HEK293 (cell line): Measurements from ENCODE around the gene DDX43.

ENCODE experiments used
- CTCF ChIA-PET: fragments of 350-600 bp; formaldehyde crosslinking; extraction: SDS; loops from one replicate; lab custom pipeline; 2021; ENCODE audit warnings: antibody characterized with exemption; lab: Yijun Ruan, JAX
- POLR2A ChIA-PET: fragments of 300-600 bp; formaldehyde crosslinking; extraction: SDS; loops from one replicate; lab custom pipeline; 2020; ENCODE audit warnings: antibody characterized with exemption, inconsistent platforms; lab: Yijun Ruan, JAX
- H3K27ac ChIP-seq: fragments of 200-500 bp; sonication (Bioruptor generic); 2 replicates; pipeline ENCODE4 v1.5.1; 2014; ENCODE audit warnings: low read depth, low read length, control low read depth, inconsistent platforms; ENCODE audit errors: extremely low read depth
- H3K36me3 ChIP-seq, 2 experiments: fragments of 200-500 bp in 1 of 2; sonication (Bioruptor generic) in 1 of 2; 1 replicate in 1 of 2; 2 replicates in 1 of 2; pipeline ENCODE4 v1.5.1; 2014 to 2017; ENCODE audit warnings: inconsistent platforms in 2 of 2, low read length in 2 of 2; ENCODE audit not compliant: control insufficient read depth in 2 of 2, insufficient read depth in 1 of 2
- H3K4me1 ChIP-seq: fragments of 200-500 bp; sonication (Bioruptor generic); 2 replicates; pipeline ENCODE4 v1.5.1; 2014; ENCODE audit warnings: mild to moderate bottlenecking, low read length, inconsistent platforms; ENCODE audit not compliant: control insufficient read depth, insufficient read depth
- H3K4me3 ChIP-seq: 2 replicates; pipeline ENCODE4 v1.5.1; 2011; ENCODE audit warnings: low read depth, mild to moderate bottlenecking, control low read depth, low read length, moderate library complexity
- H3K9me3 ChIP-seq: fragments of 200-500 bp; sonication (Bioruptor generic); 2 replicates; pipeline ENCODE4 v1.5.1; 2014; ENCODE audit warnings: low read depth, low read length, inconsistent platforms; ENCODE audit not compliant: control insufficient read depth, insufficient read depth
- BCL6B ChIP-seq: fragments of 450-650 bp; formaldehyde crosslinking; IDR thresholded peaks from 2 replicates; pipeline ENCODE4 v1.5.1; 2017; ENCODE audit warnings: missing biosample characterization, missing genetic modification characterization
- IKZF3 ChIP-seq: fragments of 450-650 bp; IDR thresholded peaks from 2 replicates; pipeline ENCODE4 v1.5.0; 2018; ENCODE audit warnings: missing biosample characterization, mild to moderate bottlenecking, missing genetic modification characterization, moderate library complexity
- KLF17 ChIP-seq: fragments of 450-650 bp; formaldehyde crosslinking; IDR thresholded peaks from 2 replicates; pipeline ENCODE4 v1.5.1; 2016; ENCODE audit warnings: missing biosample characterization, missing genetic modification characterization
- KLF9 ChIP-seq: fragments of 450-650 bp; formaldehyde crosslinking; IDR thresholded peaks from 2 replicates; pipeline ENCODE4 v1.5.1; 2016; ENCODE audit warnings: missing biosample characterization, missing genetic modification characterization, low read depth
- OVOL3 ChIP-seq: fragments of 450-650 bp; formaldehyde crosslinking; IDR thresholded peaks from 2 replicates; pipeline ENCODE4 v1.5.1; 2016; ENCODE audit warnings: missing biosample characterization, missing genetic modification characterization
- SETDB1 ChIP-seq: IDR thresholded peaks from one replicate; pipeline ENCODE4 v1.6.1; 2017; ENCODE audit warnings: mild to moderate bottlenecking, low read length, moderate library complexity, mixed read lengths; ENCODE audit not compliant: insufficient read length
- ZBTB8A ChIP-seq: fragments of 450-650 bp; formaldehyde crosslinking; IDR thresholded peaks from 2 replicates; pipeline ENCODE4 v1.5.1; 2016; ENCODE audit warnings: missing biosample characterization, missing genetic modification characterization
- ZNF132 ChIP-seq: fragments of 450-650 bp; formaldehyde crosslinking; IDR thresholded peaks from 2 replicates; pipeline ENCODE4 v1.5.1; 2017; ENCODE audit warnings: missing biosample characterization, missing genetic modification characterization, borderline replicate concordance
- ZNF214 ChIP-seq: fragments of 450-650 bp; formaldehyde crosslinking; IDR thresholded peaks from 2 replicates; pipeline ENCODE4 v1.5.1; 2017; ENCODE audit warnings: missing biosample characterization, mild to moderate bottlenecking, missing genetic modification characterization, borderline replicate concordance
- ZNF24 ChIP-seq: fragments of 450-650 bp; formaldehyde crosslinking; IDR thresholded peaks from 2 replicates; pipeline ENCODE4 v1.5.1; 2016; ENCODE audit warnings: missing biosample characterization, missing genetic modification characterization
- ZNF26 ChIP-seq: fragments of 450-650 bp; formaldehyde crosslinking; IDR thresholded peaks from 2 replicates; pipeline ENCODE4 v1.5.1; 2016; ENCODE audit warnings: missing biosample characterization, missing genetic modification characterization
- ZNF311 ChIP-seq: fragments of 450-650 bp; formaldehyde crosslinking; IDR thresholded peaks from 2 replicates; pipeline ENCODE4 v1.5.1; 2017; ENCODE audit warnings: missing biosample characterization, missing genetic modification characterization, borderline replicate concordance
- ZNF362 ChIP-seq: fragments of 450-650 bp; formaldehyde crosslinking; IDR thresholded peaks from 2 replicates; pipeline ENCODE4 v1.5.1; 2016; ENCODE audit warnings: missing biosample characterization, missing genetic modification characterization
- ZNF416 ChIP-seq: fragments of 450-650 bp; formaldehyde crosslinking; IDR thresholded peaks from 2 replicates; pipeline ENCODE4 v1.5.1; 2016; ENCODE audit warnings: missing biosample characterization, missing genetic modification characterization
- ZNF426 ChIP-seq: fragments of 450-650 bp; formaldehyde crosslinking; IDR thresholded peaks from 2 replicates; pipeline ENCODE4 v1.5.1; 2017; ENCODE audit warnings: missing biosample characterization, missing genetic modification characterization, mild to moderate bottlenecking, inconsistent platforms, moderate library complexity
- ZNF449 ChIP-seq: fragments of 450-650 bp; formaldehyde crosslinking; IDR thresholded peaks from 2 replicates; pipeline ENCODE4 v1.5.1; 2017; ENCODE audit warnings: missing biosample characterization, mild to moderate bottlenecking, missing genetic modification characterization, moderate library complexity
- ZNF48 ChIP-seq: fragments of 450-650 bp; formaldehyde crosslinking; IDR thresholded peaks from 2 replicates; pipeline ENCODE4 v1.5.1; 2016; ENCODE audit warnings: missing biosample characterization, missing genetic modification characterization
- ZNF510 ChIP-seq: fragments of 450-650 bp; formaldehyde crosslinking; IDR thresholded peaks from 2 replicates; pipeline ENCODE4 v1.5.1; 2018; ENCODE audit warnings: mild to moderate bottlenecking, missing genetic modification characterization, missing biosample characterization; ENCODE audit not compliant: insufficient replicate concordance
- ZNF518A ChIP-seq: fragments of 450-650 bp; formaldehyde crosslinking; conservative IDR thresholded peaks from 2 replicates; pipeline ENCODE4 v1.5.1; 2016; ENCODE audit warnings: low read depth, missing biosample characterization, missing genetic modification characterization
- ZNF548 ChIP-seq: fragments of 450-650 bp; formaldehyde crosslinking; IDR thresholded peaks from 2 replicates; pipeline ENCODE4 v1.5.1; 2016; ENCODE audit warnings: missing biosample characterization, missing genetic modification characterization
- ZNF560 ChIP-seq: fragments of 450-650 bp; formaldehyde crosslinking; IDR thresholded peaks from 2 replicates; pipeline ENCODE4 v1.5.1; 2017; ENCODE audit warnings: missing biosample characterization, missing genetic modification characterization, borderline replicate concordance
- ZNF561 ChIP-seq: fragments of 450-650 bp; IDR thresholded peaks from 2 replicates; pipeline ENCODE4 v1.5.1; 2018; ENCODE audit warnings: missing biosample characterization, missing genetic modification characterization, borderline replicate concordance
- ZNF585B ChIP-seq: fragments of 450-650 bp; formaldehyde crosslinking; IDR thresholded peaks from 2 replicates; pipeline ENCODE4 v1.5.1; 2016; ENCODE audit warnings: missing biosample characterization, missing genetic modification characterization
- ZNF654 ChIP-seq: fragments of 450-650 bp; formaldehyde crosslinking; IDR thresholded peaks from 2 replicates; pipeline ENCODE4 v1.5.1; 2016; ENCODE audit warnings: low read depth, missing biosample characterization, missing genetic modification characterization
- ZNF791 ChIP-seq: fragments of 450-650 bp; formaldehyde crosslinking; IDR thresholded peaks from 2 replicates; pipeline ENCODE4 v1.5.1; 2016; ENCODE audit warnings: missing biosample characterization, missing genetic modification characterization
- ZSCAN30 ChIP-seq: fragments of 450-650 bp; IDR thresholded peaks from 2 replicates; pipeline ENCODE4 v1.5.1; 2018; ENCODE audit warnings: missing biosample characterization, mild to moderate bottlenecking, missing genetic modification characterization, moderate library complexity

The DDX43 gene

GRCh38 chr6:73363537-73363875 is 31.1 kb upstream of the DDX43 start:
- Histone ChIP-seq H3K4me1 (no peaks in the 10 kb centered on the region), H3K4me3 (no peak overlapping the region), H3K27ac (no peak overlapping the region), H3K36me3 (no peaks in the 10 kb centered on the region), H3K9me3 (no peaks in the 10 kb centered on the region)
- TF ChIP-seq ZNF48 (tag by site-specific recombination) (no peak), ZNF311 (tag by site-specific recombination) (no peak), ZNF416 (tag by site-specific recombination) (no peak), ZSCAN30 (tag by site-specific recombination) (no peak), ZNF362 (tag by site-specific recombination) (no peak), ZBTB8A (tag by site-specific recombination) (no peak), ZNF548 (no peak), BCL6B (tag by site-specific recombination) (no peak), ZNF654 (tag by site-specific recombination) (no peak), ZNF791 (no peak), OVOL3 (tag by site-specific recombination) (no peak), KLF9 (no peak), ZNF510 (tag by site-specific recombination) (no peak), ZNF132 (tag by site-specific recombination) (no peak), KLF17 (tag by site-specific recombination) (no peak), ZNF449 (tag by site-specific recombination) (no peak)
- CTCF ChIA-PET, result no interaction called here
- POLR2A ChIA-PET, result no interaction called here

GRCh38 chr6:73364121-73364520 is 30.5 kb upstream of the DDX43 start:
- Histone ChIP-seq H3K4me1 (no peaks in the 10 kb centered on the region), H3K4me3 (no peak overlapping the region), H3K36me3 (no peaks in the 10 kb centered on the region), H3K27ac (no peak overlapping the region), H3K9me3 (no peaks in the 10 kb centered on the region)
- POLR2A ChIA-PET, result no interaction called here
- CTCF ChIA-PET, result interaction anchor here (0.5 kb wide), 1 partner anchor 1803 kb away, joined by 3 read pairs; no protein-coding TSS in a partner anchor
- TF ChIP-seq ZNF214 (tag by site-specific recombination), result no peak
- TF ChIP-seq ZNF560 (tag by site-specific recombination), result no peak
- no peak for TF ChIP-seq ZNF26
- TF ChIP-seq IKZF3 (tag by site-specific recombination), result no peak
- no peak for TF ChIP-seq ZNF561 (tag by site-specific recombination)
- no peak for TF ChIP-seq SETDB1
- no peak for TF ChIP-seq ZNF24 (tag by site-specific recombination)
- no peak for TF ChIP-seq ZNF426 (tag by site-specific recombination)
- no peak for TF ChIP-seq ZNF518A
- TF ChIP-seq ZNF585B (tag by site-specific recombination), result no peak
